Stimulated activated CD8-positive, alpha-beta memory T cell treated with anti-CD3 and anti-CD28 coated beads, Interleukin-7, amount 100 ng/mL, for 4 hours (primary cell): Measurements from ENCODE around the gene EXT2.

Experiments
- DNase-seq, 2 donors: peaks; one replicate each; pipeline ENCODE4 v3.0.0-alpha.2; 2020; ENCODE audit warnings: low read depth in 2 of 2

EXT2 gene

DNA sequence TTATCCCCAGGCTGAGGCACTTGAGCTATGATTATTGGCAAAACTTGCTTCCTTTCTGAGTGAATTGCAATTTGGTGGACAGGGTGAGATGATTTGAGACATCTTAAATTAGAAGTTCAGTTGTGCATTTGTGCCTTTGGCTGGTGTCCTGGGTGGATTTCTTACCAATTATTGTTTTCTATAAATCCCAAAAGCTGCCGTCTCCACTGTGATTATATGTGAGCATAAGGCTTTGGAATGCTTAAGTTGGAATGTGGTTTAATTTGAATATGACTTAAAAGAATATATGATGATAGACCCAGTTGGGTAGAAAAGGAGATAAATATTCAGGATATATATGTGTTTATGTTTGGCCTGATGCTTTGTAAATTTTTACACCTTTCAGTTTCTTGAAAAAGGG lies 70.0 kb downstream of the EXT2 start:
- no peak for DNase-seq

DNA sequence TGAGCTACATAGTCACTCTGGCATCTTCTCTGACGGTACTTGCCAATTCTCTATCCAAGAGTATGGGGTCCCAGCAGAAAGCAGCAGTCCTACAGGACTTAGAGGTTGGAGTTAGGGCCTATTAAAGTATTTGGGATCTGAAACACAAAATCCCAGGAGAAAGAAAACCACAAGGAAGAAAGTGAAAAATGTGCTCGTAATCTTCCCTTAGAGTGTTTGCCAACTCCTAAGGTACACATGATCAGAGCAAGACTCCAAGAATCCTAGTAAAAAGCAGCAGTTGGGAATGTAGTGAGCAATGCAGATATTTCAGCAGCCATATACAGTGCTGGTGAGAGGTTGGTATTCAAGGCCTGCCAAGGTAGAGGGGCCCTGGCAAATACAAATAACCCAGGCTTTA lies 71.6 kb downstream of the EXT2 start:
- DNase-seq, result no peak

DNA sequence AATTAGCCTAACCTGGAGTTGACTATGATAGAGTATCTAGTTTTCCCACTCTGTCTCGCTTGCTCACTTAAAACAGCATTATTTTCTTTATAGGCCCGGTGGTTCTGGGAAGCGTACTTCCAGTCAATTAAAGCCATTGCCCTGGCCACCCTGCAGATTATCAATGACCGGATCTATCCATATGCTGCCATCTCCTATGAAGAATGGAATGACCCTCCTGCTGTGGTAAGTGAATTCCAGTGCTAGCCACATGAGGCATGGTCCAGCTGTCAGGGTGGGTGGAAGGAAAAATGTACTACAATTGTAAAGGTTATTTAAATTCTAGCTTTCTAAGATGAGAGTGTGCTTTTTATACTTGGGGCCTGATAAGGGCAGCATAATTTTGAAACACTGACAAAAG lies 76.0 kb downstream of the EXT2 start:
- no peak for DNase-seq

DNA sequence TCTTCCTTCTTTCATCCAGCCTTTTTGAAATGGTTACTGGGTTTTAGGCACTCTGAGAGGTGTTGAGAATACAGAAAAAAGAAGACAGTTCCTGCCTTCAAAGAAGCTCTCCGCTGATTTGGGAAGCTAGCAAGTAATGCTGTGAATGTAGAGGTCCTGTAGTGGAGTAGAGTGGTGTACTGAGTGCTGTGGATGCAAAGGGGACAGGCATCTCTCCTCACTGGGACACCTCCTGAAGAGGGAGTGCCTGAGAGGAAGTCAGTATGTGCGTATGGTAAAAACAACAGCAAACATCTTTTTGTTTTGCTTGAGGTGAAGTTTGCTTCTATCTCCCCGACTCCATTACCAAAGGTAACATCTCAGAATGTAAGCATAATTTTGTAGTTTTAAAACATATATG lies 77.5 kb downstream of the EXT2 start:
- DNase-seq, result no peak

GRCh38 chr11:44174842-44175241 lies 79.4 kb downstream of the EXT2 start:
- DNase-seq, result no peak

DNA sequence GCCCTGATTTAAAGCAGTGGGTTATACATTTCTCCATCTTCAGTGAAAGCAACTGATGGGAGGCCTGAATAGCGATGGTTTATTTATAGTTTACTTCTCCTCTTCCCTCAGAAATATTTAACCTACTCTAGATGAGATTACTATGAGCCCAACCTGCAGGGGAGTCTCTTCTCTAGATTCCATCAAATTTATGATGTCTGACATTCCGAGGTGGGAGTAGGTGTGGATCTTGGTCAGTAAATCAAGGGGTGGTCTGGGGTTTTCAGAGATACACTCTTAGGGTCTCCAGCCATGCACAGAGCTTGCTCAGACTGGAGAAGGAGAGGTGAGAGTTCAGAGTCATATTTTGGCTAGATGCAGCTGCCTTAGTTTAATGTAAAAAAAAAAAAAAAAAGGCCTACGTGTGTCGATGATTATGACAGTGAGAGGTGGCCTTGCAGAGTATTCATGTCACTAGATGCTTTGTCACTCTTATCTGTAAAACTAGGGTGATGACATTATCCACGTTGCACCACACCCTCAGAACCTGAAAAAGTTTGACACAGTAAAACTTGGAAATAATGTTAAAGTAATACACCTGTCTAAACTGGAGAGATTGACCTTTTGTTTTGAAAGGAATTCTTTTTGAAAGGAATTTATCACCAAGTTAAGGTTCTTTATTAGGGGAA lies 81.2 kb downstream of the EXT2 start:
- DNase-seq, result no peak

- DNase-seq, result no peak
Observed at GRCh38 chr11:44177905-44178304, 82.4 kb downstream of the EXT2 start.

GRCh38 chr11:44178381-44178780 lies 82.9 kb downstream of the EXT2 start:
- DNase-seq, result no peak

GRCh38 chr11:44179173-44179572 lies 83.7 kb downstream of the EXT2 start:
- DNase-seq, result no peak

DNA sequence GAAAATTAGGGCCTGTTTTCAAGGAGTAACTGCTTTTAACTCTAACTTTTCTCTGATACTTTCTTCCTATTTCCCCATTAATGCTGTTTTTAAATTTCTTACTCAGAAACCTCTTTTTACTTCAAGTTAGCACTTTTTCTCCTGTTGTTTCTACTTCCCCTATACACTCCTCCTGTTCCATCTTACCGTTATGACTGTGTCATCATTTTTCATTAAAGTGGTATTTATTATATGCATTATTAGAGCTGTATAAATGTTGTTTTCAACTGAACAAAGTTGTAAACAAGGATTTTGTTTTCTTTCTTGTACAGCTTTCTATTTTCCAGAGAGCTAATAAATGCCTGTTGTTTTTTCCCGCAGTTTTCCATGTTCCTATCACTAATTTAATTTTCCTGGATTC lies 84.6 kb downstream of the EXT2 start:
- no peak for DNase-seq

- no peak for DNase-seq
Observed at GRCh38 chr11:44185522-44185921, 90.0 kb downstream of the EXT2 start.

DNA sequence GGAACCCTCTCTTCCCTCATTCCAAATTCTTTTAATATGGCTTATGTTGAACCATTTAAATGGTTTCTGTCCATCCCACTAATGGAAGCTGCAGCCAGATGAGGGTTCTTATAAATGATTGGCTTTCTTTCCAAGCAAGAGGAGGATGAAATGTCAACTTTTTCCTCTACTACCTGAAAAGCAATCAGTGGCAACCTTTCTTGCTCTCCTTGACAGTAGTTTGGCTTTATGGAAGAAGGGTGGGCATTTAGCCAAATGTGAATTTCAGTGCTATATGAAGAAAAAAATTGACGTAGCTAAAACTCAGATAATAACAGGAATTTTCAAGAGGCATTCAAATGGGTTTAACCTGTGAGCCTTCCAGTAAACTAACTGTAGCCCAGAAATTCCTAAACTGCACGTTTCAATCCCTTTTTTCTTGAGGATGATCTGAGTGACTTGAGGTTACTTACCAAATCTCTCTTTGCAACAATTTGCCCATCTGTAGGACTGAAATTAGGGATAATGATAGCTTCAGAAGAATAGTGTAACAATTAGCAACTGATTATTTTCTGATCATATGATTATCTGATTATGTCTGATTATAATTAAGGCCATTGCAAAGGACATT lies 90.9 kb downstream of the EXT2 start:
- no peak for DNase-seq

DNA sequence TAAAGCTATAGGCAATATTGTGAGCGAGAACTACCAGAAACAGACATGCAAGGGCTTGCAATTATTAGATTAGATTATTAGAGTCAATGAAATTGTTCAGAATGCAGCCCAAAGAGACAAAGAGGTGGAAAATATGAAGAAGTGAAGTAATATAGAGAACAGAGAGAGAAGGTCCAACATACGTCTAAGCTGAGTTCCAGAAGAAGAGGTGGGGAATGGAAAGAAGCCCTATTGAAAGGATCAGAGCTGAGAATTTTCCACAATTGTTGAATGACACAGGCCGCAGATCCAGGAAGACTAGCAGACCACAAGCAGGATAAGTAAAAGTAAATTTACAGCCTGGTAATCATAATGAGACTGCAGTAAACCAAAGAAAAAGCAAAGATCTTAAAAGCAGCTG lies 93.2 kb downstream of the EXT2 start:
- no peak for DNase-seq

DNA sequence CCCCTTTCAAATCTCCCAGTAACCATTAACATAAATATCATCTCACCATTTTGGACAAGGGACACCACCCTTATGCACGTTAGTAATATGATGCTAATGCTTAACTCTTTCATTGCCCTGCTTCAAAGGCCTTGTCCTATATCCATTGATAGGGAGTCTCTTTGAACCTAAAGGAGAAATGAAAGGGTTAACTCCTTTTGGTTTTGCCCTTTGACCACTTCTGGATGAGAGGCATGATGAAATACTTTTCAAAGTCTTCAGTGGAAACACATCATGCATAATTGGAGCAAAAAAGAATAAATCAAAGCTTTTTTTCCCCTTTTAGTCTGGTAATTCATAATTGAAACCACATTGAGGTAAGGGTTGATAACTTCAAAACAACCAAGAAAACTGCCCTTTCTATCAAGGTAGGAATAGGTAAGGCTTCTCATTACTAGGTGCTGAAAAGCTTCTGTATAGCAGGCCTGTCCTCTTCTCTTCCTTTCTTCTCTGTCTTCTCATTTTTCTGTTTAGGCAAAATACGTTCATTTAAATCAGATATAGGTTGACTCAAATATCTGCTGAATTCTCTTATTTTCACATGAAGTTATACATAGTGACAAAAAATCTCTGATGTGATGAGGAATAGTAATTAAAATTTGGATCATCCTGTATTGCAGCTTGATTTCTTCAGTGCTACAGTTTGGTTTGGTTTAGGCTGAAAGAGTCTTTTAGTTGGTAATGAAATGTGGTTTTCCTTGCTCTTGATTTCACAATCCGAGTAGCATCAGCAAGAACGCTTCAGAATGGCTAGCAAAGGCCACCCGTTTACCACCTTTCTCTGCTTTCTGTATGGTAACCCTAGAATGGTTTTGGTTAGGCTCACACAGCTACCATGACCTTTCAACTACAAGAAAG lies 94.8 kb downstream of the EXT2 start:
- no peak for DNase-seq

GRCh38 chr11:44190883-44191230 lies 95.4 kb downstream of the EXT2 start:
- no peak for DNase-seq

- no peak for DNase-seq
Observed at GRCh38 chr11:44191322-44192016, 96.0 kb downstream of the EXT2 start.

DNA sequence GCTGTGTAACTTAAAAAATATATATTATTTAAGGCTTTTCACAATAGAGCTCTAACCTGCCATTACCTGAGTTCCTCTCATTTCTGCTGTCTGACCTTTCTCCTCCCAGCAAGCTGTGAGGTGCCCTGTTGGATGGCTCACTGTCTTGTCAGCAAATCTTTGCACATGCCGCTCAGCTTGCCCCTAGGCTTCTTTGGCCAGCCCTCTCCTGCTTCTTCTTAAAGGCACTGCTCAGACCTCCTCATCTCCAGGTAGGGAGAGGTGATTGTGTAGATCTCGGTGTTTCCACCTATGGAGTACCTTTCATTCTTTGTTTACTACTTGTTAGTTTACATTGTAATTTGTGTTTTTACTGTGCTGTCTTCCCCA lies 96.5 kb downstream of the EXT2 start:
- no peak for DNase-seq

- DNase-seq, result no peak
Observed at GRCh38 chr11:44192462-44193100, 97.1 kb downstream of the EXT2 start.

GRCh38 chr11:44193856-44194255 lies 98.4 kb downstream of the EXT2 start:
- no peak for DNase-seq

DNA sequence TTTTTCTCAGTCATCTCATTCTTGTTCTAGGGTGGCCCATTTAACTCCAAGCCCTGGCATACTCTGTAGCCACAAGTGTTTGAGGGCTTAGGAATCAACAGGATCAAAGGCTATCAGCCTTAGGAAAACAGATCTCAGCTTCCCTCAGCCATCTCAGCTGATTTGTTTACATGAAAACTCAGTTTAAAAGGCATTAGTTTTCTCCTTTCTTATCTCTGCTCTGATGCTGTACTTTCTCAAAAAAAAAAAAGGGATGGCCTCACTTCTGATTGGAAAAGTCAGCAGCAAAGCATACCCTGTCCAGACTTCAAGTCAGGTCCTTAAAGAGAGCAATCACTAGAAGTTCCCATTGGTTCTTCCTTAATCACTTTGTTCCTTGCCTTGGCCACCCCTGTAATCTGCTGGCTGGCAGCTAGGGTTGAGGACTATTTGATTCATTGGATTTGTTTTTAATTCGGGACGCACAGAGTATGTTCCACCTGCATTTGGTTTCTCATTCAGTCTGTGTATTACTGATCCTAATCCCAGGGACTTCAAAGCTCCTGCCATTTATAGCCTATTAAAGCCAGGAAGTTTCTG lies 102.8 kb downstream of the EXT2 start:
- DNase-seq, result no peak

GRCh38 chr11:44199298-44199697 lies 103.8 kb downstream of the EXT2 start:
- no peak for DNase-seq

DNA sequence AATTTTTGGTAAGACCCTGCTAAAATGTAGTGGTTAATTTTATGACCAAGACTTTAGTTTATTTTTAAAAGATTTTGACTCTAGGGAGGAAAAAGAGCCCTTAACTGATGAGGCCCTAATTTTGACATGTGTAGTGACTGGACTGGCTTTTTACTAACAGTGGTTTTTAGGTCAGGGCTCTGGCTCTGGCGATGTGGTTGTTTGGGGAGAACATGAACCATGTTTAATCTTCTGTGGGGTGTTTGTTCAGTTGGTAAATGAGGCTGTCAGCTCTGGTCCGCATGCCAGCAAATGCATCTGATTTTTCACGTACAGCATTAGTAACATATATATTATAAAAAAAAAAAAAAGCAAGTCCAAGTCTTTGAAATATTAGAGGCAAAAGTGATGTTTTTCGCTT lies 104.3 kb downstream of the EXT2 start:
- DNase-seq, result no peak
